IPS-18c (cell line): ENCODE results near the gene SEMA6D.

Experiments
- H3K4me3 ChIP-seq: 2 replicates; pipeline ENCODE4 v1.7.0; 2013; ENCODE audit warnings: low read depth, mild to moderate bottlenecking, low read length, moderate library complexity; ENCODE audit not compliant: insufficient read depth
- H3K9me3 ChIP-seq: one replicate; pipeline ENCODE4 v1.6.1; 2013; ENCODE audit warnings: mild to moderate bottlenecking, low read length, moderate library complexity; ENCODE audit not compliant: control insufficient read depth, insufficient read depth

The SEMA6D gene

DNA sequence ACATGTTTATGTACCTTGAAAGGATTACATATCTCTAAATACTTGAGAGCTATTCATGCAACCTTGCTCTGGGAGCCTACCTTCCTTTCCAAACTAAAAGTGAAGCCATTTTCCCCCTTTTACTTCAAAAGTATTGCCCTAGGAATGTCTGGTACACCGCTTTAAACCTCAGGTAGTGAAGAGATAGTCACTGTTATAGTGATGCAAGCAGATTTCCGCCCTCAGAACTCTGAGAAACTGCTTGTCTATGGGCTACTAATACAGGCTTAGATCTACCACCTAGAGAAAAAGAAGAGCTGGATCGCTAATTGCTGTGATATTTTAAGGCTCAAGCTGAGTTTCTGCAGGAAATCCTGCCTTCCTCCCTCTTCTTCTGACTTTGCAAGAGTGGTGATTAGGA, 78.6 kb downstream of the SEMA6D start:
- H3K4me3 ChIP-seq, result no peak overlapping the region
- H3K9me3 ChIP-seq, result no peaks in the 10 kb centered on the region

- H3K9me3 ChIP-seq, result no peaks in the 10 kb centered on the region
- no peak overlapping the region for H3K4me3 ChIP-seq
Observed at GRCh38 chr15:47796339-47796738, 79.0 kb downstream of the SEMA6D start.

DNA sequence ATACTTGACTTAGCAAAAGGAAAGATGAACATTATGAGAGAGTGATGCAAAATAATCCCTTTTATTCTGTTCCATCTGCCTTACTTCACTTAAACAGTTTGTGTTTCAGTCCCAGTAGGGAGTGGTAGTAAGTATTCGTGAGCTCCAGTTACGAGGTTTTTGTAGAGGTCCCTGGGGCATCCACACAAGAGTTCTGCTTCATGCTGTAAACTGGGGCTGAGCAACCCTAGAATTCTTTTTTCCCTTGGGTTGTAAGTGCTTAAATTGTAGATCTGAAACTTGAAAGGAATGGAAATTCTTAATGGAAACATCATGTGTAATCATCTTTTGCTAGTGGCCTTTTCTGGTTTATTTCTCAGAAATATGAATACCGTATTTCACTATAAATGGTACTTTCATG, 79.5 kb downstream of the SEMA6D start:
- H3K4me3 ChIP-seq, result no peak overlapping the region
- H3K9me3 ChIP-seq, result no peaks in the 10 kb centered on the region

DNA sequence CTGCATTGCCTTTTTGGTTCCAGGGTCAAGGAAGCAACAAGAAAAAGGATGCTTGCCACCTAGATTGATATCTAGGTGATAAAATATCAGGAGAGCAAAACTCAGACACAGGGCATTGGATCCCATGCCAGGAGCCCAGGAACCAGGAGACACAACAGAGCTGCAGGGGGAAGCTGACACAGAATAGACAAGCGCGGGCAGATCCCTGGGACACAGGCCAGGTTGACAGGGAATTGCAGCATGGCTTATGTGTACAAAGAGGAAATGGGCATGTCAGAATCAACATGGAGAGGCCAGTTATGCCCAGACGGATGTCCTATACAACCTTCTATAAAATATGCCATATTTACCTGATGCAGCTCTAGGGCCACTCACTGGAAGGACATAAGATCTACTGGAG, 84.2 kb downstream of the SEMA6D start:
- H3K9me3 ChIP-seq, result no peaks in the 10 kb centered on the region

GRCh38 chr15:47802216-47802615, 84.9 kb downstream of the SEMA6D start:
- Histone ChIP-seq H3K9me3 (no peaks in the 10 kb centered on the region), H3K4me3 (no peak overlapping the region)

More for the DNA sequence above, 84.2 kb downstream of the SEMA6D start:
- no peak overlapping the region for H3K4me3 ChIP-seq

GRCh38 chr15:47803767-47804166, 86.5 kb downstream of the SEMA6D start:
- Histone ChIP-seq H3K9me3 (no peaks in the 10 kb centered on the region), H3K4me3 (no peak overlapping the region)

DNA sequence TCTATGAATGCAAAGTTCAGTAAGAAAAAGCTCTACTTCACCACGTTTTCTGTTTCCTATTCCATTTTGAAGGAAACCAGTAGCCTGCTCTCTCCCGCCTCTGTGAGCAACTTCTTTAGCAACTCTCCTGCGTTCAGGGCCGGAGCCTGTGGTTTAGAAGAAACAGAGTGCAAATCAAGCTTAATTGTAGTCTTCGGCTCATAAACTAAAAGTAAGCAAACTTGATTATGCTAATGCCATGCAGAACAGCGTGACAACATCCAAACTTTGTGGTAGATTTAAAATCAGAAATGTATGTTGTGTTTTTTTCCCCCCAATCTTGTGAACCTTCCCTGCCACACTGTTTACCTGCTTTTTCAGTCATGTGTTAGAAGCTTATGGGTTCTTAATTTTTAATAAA, 87.4 kb downstream of the SEMA6D start:
- no peaks in the 10 kb centered on the region for H3K9me3 ChIP-seq
- no peak overlapping the region for H3K4me3 ChIP-seq

DNA sequence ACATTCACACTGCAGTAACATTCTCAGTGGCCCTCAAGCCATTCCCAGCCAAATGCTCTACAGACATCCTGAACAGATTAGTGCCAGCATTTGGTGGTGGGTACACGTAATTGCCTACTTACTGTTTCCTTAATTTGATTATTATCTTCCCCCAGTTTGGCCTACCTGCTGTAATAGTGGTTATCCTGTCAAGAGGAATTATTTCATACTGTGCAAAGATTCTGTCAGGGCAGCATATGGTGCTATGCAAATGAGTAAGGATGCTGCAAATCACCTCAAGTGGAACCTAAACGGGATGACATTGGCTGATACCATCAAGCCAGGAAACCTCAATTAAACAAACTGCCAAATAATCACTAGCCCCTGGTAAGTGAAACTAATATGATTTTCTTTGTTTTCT, 88.7 kb downstream of the SEMA6D start:
- Histone ChIP-seq H3K9me3 (no peaks in the 10 kb centered on the region), H3K4me3 (no peak overlapping the region)

DNA sequence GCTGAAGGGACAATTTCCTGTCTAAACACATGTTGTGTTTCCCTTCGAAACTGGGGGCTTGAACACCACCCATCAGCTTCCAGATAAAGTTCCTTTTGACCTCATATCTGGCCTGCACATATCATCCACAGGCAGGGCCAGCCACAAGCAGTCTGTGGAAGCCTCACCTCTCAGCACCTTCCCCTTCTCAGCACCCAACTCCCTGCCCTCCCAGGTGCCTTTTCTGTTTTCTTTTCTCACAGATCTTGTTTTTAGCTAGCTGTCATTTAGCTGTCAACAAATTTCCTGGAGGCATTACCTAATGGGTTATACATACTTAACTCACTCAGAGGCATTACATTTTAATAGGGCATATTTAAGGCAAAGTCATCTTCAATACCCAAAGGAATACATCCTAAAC, 93.9 kb downstream of the SEMA6D start:
- no peak overlapping the region for H3K4me3 ChIP-seq
- no peaks in the 10 kb centered on the region for H3K9me3 ChIP-seq

DNA sequence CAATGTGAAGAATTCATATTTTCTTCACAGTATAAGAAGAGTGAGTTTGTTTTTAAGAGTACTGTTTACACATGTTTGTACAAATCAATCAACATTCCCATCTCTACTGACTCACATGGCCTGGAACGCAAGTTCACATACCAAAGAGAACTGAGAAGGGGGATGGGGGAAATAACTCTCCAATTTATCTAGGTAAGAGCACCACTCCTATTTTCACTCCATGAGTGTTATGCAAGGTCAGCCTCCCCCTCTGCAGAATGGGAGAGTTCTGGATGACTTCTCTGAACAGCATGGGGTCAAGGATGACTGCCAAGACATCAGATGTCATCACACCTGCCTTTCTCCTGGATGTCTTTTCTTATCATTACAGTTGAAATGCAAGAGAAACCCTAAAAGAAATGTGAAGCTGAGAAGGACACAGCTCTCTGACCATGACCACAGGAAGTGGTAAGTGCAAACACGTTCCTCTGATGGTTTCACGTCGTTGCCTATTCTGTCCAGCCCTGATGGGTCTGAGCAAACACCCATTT, 95.2 kb downstream of the SEMA6D start:
- H3K4me3 ChIP-seq, result no peak overlapping the region
- H3K9me3 ChIP-seq, result no peaks in the 10 kb centered on the region

DNA sequence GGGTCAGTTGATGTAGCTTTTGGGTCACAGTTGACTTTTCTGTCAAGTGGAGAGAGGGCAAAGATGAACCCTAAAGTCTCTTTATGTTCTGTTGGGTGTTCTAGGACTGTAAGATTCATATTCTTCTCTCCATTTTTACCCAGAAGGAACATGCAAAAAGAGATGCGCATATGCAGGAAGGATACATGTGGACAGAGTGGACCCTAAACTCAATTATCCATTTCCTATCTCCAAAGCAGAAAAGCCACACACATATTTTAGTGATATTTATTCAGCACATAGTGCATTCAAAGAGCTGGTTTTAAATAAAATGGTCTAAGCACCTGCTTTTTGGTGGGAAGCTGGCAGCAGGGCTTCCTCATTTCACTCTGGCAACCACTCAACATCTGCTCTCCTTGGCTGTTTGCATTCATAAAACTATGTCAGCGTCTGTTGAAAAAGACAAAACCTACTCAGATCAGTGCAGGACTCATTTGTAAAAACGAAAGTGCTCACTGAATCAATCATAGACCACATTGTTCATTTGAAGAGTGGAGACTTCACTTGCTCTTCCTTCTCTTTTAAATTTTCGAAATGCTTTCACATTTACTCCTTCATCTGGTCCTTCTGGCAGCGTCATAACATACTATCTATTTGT, 96.6 kb downstream of the SEMA6D start:
- Histone ChIP-seq H3K4me3 (no peak overlapping the region), H3K9me3 (no peaks in the 10 kb centered on the region)

DNA sequence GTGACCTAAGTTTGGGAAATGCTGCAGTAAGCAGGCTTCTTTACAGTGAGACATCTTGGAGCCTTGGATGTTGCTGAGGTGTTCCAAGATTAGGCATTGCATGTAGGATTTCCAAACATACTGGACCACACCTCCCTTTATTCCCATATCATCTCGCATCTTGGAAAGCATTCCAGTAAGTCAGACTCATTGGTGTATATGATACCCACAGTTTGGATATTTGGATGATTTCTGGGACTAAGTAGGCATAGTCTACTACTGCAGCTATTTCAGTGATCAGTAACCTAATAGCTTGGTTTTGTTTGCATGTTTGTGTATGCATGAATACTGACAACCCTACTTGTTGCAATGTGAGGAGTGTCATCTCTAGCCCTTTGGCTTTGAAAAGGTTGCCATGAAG, 97.3 kb downstream of the SEMA6D start:
- no peak overlapping the region for H3K4me3 ChIP-seq
- H3K9me3 ChIP-seq, result no peaks in the 10 kb centered on the region

GRCh38 chr15:47817969-47818548, 100.8 kb downstream of the SEMA6D start:
- H3K4me3 ChIP-seq, result no peak overlapping the region
- H3K9me3 ChIP-seq, result no peaks in the 10 kb centered on the region

- H3K9me3 ChIP-seq, result no peaks in the 10 kb centered on the region
- H3K4me3 ChIP-seq, result no peak overlapping the region
Observed at GRCh38 chr15:47819158-47819557, 101.9 kb downstream of the SEMA6D start.

GRCh38 chr15:47820057-47820746, 102.9 kb downstream of the SEMA6D start:
- H3K4me3 ChIP-seq, result no peak overlapping the region
- no peaks in the 10 kb centered on the region for H3K9me3 ChIP-seq

DNA sequence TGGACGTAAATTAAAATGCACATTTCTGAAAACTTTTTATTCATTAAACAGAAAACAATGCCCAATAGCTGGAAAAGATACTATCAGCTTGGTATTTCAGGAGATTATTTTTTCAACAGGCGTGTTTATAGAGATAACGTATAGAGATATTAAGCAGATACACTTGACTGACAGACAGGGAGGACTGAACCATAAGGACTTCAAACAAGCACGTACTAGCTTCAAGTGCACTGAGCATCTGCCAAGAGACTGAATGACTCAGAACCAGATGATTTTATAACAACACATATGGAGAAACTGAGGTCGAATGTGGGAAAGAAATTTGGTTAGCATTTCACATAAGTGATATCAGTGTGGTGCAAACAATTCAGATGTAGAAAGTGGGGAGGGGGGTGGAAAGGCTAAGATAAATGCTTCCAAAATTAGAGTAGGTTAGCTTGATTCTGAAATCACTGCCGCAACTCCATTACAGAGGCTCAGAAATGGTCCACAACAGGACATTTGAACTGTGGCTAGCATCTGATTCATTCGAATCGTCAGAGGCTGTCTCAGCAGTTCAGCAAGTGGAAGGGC, 103.5 kb downstream of the SEMA6D start:
- H3K4me3 ChIP-seq, result no peak overlapping the region

GRCh38 chr15:47822048-47822447, 104.7 kb downstream of the SEMA6D start:
- Histone ChIP-seq H3K4me3 (no peak overlapping the region), H3K9me3 (no peaks in the 10 kb centered on the region)

More for the DNA sequence above, 103.5 kb downstream of the SEMA6D start:
- H3K9me3 ChIP-seq, result no peaks in the 10 kb centered on the region
